GM18858 (cell line): ENCODE data around the gene NAA80.
"Not testable (repeated sequence)": the region's sequence is repeated elsewhere in the genome, so short reads cannot be mapped to it uniquely, and the experiment has no call there.

Experiments
- ATAC-seq: cut with Tn5 transposase; IDR thresholded peaks from one replicate; pipeline ENCODE4 v1.9.1; 2021; ENCODE audit not compliant: unreplicated experiment

The NAA80 gene

DNA sequence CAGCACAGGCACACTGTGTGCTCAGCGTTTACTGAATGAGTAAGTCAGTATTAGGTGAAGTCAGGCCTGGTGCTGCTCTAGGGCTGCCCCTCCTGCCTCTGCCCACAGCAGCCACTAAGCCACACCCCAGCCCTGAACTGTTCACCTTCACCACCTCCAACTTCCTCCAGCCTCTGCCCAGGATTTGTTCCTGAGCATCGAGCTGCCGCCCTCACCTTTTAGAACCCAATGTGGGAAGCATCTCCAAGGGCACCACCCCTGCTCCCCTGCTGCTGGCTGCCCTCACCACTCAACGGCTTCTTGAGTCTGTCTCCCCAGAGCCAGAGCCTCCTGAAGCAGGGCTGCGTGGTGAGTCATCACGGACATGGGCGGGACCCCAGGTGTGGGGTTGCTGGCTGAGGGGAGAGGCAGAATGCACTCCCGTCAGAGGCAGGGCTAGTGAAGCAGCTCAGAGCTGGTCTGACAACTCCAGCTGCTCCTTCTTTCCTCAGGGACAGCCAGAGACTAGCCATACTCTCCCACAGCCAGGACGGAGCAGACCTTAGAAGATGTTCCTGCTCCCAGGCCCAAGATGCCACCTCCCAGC lies 17.5 kb upstream of the NAA80 start:
- ATAC-seq = no peak

GRCh38 chr3:50314816-50315215 lies 15.6 kb upstream of the NAA80 start:
- no peak for ATAC-seq

GRCh38 chr3:50314342-50314741 lies 15.1 kb upstream of the NAA80 start:
- ATAC-seq = no peak

- ATAC-seq = not testable (repeated sequence)
Observed at GRCh38 chr3:50312041-50312440, 12.8 kb upstream of the NAA80 start.

DNA sequence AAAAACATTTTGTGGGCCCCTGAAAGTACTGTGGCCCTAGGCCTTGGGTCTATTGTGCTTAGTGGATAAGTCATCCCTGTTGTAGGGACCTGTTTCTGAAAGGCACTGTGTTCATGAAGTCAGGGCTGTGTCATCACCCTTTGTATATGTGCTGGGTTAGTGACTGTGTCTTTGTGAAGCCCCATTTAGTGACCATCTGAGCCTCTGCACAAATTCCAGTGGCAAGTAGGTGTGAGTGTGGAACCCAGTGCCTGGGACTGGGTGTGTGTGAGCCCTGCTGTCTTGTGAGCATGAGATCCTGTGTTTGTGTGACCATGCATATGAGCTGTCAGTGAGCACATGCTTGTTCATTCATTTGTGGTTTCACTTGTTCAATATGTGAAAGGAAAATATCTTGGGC lies 5.4 kb upstream of the NAA80 start:
- no peak for ATAC-seq

- no peak for ATAC-seq
Observed at GRCh38 chr3:50303013-50303815, 4.0 kb upstream of the NAA80 start, which contains the start of gene HYAL1. TSS of gene HYAL1 (minus strand) at chr3:50303574. CDS start at chr3:50302956, 618 bp downstream.

- no peak for ATAC-seq
Observed at GRCh38 chr3:50302095-50303012, 3.1 kb upstream of the NAA80 start.

DNA sequence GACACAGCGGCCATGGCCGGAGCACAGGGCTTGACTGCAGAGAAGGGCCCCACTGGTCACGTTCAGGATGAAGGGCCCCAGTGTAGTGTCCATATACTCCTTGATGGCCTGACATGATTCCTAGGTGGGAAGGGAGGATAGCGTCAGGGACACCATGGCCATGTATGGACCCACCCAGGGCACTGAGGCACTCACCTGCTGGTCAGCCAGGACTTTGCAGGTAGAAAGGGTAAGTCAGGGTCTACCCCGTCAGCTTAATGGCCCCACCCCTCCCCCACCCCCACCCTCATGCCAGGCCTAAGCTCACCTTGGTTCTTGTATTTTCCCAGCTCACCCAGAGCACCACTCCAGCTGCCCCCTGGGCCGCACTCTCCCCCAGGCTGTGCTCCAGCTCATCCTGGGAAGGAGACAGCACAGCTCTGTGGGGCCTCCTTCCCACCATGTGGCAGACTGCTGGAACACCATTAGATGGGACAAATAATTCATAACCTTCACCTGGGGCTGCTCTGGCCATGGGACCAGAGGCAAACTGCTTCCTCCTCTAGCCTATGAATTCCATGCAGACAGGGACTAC lies 1.6 kb upstream of the NAA80 start:
- ATAC-seq = no peak

DNA sequence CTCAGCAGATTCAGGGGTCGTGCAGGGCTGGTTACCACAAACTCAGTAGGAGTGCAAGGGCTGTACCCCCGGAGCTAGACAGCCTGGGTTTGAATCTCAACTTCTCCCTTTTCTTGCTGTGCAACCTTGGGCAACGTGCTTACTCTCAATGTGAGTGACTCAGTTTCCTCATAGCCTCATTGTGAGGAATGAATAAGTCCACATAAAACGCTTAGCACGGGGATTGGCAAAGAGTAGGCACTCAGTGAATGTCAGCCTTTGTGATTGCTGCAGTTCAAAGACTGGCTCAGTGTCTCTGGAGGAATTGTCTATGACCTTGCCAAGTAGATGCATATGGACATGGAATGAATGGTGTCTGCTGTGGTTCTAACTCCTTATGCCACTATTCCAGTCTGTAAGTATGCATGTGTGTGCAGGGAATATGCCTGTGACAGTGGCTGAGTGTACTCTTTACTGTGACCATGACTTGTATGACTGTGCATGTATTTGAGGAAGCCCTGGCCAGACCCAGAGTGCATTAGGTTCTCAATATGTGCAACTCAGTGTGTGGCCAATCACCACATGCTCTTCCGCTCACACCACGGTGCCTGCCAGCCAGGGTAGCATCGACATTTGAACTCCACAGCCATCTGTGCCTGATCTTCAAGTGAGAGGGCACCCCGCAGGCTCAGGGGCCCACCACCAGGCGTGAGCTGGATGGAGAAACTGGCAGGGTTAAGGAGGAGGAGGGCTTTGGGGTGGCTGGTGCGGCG lies 900 bp upstream of the NAA80 start:
- no peak for ATAC-seq

DNA sequence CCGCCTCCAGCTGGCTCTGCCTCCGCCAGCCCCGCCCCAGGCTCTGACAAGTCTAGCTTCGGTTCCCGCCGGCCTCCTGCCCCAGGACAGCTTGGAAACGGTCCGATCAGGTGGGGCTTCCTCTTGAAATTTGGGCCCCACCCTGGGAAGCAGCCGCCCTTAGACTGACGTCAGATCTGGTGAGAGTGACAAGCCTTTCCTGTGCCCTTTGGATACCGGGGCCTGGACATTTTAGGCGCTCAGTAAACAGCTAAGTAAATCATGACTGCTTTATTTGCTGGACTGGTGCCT lies 378 bp upstream of the NAA80 start:
- no peak for ATAC-seq

DNA sequence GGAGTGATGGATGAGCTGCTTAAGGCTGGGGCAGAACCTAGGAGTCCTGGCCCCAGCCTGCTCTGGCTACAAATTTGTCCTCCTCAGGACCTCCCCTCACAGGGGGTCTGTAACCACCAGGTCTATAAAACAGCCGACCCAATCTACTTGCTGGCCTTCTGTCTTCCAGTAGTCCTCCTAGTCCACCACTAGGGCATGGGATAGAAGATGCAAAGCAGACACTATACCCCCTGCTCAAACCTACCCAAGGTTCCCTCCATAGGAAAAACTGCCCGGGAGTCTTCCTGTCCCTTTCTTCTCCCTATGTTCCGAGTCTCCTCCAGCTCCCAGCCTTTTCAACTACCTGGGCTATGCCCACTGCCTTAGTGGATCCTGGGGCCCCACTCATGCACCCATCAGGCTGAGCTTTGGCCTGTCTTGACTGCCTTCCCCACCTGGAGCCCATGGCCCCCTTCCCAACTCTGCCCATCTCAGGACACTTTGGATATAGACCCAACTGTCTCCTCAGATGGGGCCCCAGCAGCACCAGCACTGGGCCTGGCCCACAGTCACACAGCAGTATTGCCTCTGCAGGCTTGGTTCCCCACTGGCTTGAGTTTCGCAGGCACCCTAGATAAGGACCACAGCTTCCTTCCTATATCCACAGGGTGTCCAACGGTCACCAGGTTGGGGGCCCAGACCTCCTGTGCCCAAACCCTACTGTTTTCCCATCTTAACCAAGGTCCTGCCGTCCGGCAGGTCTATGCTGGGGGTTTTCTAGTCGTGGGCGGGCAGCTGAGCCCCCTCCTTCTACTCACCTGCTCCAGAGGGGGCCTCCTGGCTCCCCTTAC lies 1.1 kb downstream of the NAA80 start:
- ATAC-seq = no peak

GRCh38 chr3:50297384-50297775 lies 1.8 kb downstream of the NAA80 start:
- no peak for ATAC-seq

DNA sequence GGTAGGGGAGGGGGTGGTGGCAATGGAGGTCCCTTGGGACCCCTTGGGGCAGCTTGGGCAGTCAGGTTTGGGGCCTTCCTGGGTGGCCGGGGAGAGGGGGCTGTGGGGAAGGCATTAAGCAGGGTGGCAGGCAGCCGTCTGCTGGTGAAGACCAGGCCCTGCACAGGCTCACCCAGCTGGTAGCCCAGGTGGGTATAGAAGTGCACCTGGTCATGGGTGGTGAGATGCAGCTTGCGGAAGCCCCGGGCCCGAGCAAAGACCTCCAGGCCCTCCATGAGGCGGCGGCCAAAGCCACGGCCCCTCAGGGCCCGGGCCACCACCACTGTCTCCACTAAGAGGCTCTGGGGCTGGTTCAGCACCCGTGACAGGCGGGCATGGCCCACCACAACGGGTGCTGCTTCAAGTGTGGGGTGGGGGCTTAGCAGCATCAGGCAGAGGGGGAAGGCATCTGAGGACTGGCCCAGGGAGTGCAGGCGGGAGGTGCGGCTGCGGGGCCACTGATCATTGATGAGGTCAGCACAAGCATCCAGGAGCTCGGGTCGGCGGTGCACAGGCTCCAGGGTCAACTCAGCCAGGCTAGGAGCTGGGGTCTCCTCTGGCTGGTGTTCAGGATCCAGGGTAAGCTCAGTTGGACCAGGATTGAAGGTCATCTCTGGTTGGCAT lies 2.4 kb downstream of the NAA80 start:
- ATAC-seq = no peak

DNA sequence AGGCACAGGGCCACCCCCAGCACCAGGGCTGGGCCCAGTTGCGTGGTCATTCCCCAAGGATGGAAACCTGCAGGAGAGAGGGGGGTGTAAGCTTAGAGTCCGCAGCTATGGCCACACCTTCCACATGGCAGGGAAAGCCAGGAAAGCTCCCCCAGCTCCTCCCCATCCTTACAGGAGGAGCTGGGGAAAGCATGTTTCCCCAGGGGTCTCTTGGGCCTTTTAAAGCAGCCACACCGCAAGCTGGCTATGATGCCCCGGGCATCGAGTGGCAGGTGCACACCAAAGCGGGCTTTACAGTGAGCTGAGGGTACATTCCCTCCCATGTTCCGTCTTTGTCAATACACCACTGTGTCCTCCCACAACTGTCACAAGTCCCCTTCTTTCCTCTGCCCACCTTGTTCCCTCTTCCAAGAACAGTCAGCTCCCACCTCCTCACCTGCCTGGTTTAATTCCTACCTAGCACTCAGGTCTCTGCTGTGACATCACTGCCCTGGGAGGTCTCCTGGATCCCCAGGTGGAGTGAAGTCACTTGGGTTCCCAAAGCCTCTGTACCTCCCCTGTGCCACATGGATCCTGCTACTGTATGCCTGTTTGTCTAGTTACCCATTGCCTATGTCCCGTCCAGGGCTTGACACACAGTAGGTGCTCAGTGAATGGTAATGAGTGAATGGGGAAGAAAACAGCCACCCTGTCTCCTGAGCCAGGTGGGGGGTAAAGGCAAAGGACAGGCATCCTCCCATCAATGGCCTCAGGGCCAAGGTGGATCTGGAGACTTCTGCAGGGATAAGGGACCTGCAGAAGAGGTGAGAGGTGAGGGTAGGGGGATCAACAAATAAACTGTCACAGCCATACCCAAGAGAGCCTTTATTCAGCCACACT lies 3.4 kb downstream of the NAA80 start:
- no peak for ATAC-seq

DNA sequence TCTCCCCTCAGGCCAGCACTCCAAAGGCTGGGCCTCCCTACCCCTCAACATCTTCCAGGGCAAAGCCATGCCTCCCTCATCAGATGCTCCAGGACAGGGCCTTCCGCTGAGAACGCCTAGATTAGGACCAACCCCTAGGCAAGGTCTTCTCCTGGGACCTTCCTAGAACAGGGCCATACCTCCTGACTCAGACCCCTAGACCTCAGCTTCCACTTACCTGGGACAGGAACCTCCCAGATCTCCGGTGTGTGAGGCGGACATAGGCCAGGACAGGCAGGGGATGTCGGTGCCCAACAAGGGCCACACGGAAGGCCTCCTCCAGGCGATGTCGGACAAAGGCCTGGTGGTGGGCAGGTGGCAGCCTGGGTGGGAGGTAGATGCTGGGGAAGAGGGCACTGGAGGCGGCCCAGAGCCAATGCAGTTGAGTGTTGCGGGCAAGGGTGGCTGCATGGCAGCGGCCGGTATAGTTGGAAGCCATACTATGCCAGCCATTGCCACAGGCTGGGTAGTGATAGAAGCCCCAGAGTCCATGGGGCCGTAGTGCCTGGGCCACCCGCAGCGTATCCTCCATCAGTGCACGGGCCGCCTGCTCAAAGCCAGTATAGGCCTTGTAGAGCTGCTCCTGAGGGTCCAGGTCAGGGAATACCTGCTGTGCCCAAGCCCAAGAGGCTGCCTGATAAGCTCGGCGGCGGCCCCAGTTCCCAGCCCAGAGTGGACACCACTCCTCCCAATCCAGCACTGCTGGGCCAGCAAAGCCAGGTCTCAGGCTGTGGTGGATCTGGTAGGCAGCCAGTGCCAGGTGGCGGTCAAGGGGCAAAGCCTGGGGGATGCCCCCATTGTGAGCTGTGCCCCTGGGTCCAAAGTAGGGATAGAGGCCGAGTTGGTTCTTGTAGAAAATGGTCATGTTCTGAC lies 4.5 kb downstream of the NAA80 start:
- ATAC-seq = no peak

DNA sequence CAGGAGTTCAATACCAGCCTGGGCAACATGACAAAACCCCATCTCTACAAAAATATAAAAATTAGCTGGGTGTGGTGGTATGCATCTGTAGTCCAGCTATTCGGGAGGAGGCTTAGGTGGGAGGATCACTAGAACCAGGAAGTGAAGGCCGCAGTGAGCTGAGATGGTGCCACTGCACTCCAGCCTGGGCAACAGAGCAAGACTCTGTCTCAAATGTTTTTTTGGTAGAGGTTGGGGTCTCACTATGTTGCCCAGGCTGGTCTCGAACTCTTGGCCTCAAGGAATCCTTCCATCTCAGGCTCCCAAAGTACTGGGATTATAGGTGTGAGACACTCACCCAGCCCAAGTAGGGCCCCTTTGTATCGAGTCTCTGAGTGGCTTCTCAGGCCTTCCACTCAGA lies 5.1 kb downstream of the NAA80 start:
- ATAC-seq = no peak

DNA sequence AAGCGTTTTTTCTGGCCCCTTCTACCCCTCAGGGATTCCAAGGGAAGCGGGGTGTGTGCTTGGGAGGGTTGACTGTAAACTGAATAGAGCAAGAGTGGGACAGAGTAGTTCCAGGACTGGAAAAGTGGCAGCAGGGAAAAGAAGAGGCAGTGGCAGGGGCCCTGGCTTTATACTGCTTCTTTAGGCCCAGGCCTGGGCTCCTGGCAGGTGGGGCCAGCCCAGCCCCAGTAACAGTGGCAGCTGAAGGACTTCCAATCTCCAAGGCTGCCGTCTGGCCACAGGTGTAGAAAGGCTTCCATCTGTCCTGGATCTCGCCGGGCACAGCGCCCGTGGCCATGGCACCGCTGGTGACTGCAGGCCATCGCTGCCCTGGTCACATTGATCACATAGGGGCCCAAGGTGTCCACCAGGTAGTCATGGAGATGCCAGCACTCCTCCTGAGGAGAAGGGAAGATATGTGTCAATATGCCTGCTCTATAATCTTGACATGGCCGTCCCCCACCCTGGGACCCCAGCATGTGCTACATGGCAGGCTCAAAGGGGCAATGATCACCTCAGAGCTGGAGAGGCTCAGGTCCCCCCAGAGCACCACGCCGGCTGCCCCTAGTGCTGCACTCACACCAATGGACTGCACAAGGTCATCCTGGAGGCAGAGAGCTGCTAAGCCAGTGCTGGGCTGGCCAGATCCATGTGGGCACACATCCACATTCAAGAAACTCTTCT lies 6.0 kb downstream of the NAA80 start:
- ATAC-seq = no peak
